Uterus (tissue), 2 donors: ENCODE results near the gene ARHGEF16.

Experiments
- CTCF ChIP-seq, 4 experiments: fragments of 200-600 bp in 2 of 4; fragments of 450-650 bp in 2 of 4; sonication (generic) in 2 of 4; IDR thresholded peaks; one replicate each; pipeline ENCODE4 v1.5.1; 2016 to 2019; ENCODE audit warnings: antibody characterized with exemption in 4 of 4, mild to moderate bottlenecking in 2 of 4, moderate library complexity in 1 of 4
- POLR2A ChIP-seq, 2 donors: fragments of 450-650 bp; IDR thresholded peaks; one replicate each; pipeline ENCODE4 v1.6.1; 2016; ENCODE audit warnings: antibody characterized with exemption in 2 of 2, mild to moderate bottlenecking in 1 of 2, moderate library complexity in 1 of 2

- no peak for TF ChIP-seq CTCF (IDR thresholded peaks at IDR 0.05)
- TF ChIP-seq POLR2A (IDR thresholded peaks at IDR 0.05): no peak
Observed at GRCh38 chr1:3481046-3481445, 26.6 kb downstream of the ARHGEF16 start.
